Activated naive CD8-positive, alpha-beta T cell treated with anti-CD3 and anti-CD28 coated beads, Interleukin-2, amount 50 U/mL, for 24 hours (primary cell): ENCODE results near the gene HBG1.

Experiments used
- ATAC-seq: fragments of 150-1000 bp; cut with Tn5 transposase; one replicate; pipeline ENCODE4 v1.10.0; 2021
- DNase-seq: peaks from one replicate; pipeline ENCODE4 v3.0.0; 2021
- H3K27ac Mint-ChIP-seq: one replicate; pipeline ENCODE4 v1.8.0; 2021; ENCODE audit warnings: mild to moderate bottlenecking, mixed read lengths
- H3K27me3 Mint-ChIP-seq: one replicate; pipeline ENCODE4 v1.8.0; 2021; ENCODE audit warnings: mixed read lengths
- H3K36me3 Mint-ChIP-seq: one replicate; pipeline ENCODE4 v1.8.0; 2021; ENCODE audit warnings: low read depth, mixed read lengths
- H3K4me1 Mint-ChIP-seq: one replicate; pipeline ENCODE4 v1.8.0; 2021; ENCODE audit warnings: mixed read lengths
- H3K4me3 Mint-ChIP-seq: one replicate; pipeline ENCODE4 v1.8.0; 2021; ENCODE audit warnings: mild to moderate bottlenecking, moderate library complexity, mixed read lengths
- H3K9me3 Mint-ChIP-seq: one replicate; pipeline ENCODE4 v1.8.0; 2021; ENCODE audit warnings: mixed read lengths

The HBG1 gene

DNA sequence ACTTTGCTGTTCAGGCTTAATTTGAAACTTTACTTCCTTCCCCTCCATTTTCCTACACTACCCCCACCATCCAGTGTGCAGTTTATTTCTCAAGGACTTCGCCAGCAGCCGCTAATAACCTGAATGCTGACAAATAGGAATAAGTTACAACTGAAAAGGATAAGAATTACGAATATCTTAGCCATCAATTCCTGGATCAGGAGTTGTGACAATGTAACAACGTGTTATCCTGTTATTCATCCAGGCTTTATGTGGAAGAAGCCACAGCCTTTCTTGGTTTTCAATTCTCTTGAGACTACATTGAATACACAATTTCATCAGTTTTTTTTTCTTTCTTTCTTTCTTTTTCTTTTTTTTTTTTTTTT, 5.9 kb downstream of the HBG1 start:
- Mint-ChIP-seq H3K4me1 (no peaks in the 10 kb centered on the region), H3K27ac (no peak overlapping the region)
- ATAC-seq, result no peak

DNA sequence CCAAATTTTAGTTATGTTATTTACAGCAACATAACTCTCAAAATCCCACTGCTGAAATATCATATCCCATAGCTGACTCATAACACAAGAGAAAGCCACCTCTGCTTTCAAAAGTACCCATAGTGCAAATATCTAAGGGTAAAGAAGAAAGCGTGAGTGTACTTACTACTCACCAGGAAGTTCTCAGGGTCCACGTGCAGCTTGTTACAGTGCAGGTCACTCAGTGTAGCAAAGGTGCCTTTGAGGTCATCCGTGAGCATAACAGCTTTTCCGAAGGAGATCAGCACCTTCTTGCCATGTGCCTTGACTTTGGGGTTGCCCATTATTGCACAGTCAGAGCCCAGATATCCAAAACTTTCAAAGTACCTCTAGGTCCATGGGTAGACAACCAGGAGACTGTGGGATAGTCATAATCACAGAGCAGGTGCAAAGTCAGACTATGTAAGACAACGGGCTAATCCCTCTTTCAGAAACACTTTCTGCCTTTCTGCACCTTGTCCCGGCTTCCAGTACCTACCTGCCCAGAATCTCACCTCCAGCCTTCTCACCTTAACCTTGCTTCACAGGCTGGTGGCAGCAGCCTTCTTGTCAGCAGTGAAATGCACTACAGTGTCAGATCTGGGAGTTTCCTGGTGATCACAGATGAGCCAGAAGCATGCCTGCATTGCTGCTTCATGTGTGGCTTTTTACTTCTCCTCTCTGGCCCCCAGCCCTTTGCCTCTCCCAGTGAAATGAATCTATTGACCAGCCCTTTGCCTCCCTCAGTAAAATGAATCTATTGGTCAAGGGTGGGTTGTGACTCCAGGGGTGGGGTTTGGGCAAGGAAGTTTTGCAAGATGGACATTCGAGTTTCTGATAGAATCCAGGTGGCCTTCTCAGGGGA, 6.5 kb downstream of the HBG1 start:
- H3K27ac Mint-ChIP-seq, result no peak overlapping the region
- no peak overlapping the region for H3K4me3 Mint-ChIP-seq
- DNase-seq (no peak), ATAC-seq (no peak)
- peaks cover 3% of the 10 kb centered on the region for H3K27me3 Mint-ChIP-seq
- no peaks in the 10 kb centered on the region for H3K4me1 Mint-ChIP-seq
- H3K36me3 Mint-ChIP-seq, result no peaks in the 10 kb centered on the region
- H3K9me3 Mint-ChIP-seq, result no peaks in the 10 kb centered on the region

More for the DNA sequence above, 5.9 kb downstream of the HBG1 start:
- Mint-ChIP-seq H3K36me3 (no peaks in the 10 kb centered on the region), H3K9me3 (no peaks in the 10 kb centered on the region), H3K27me3 (peaks cover 3% of the 10 kb centered on the region), H3K4me3 (no peak overlapping the region)
- DNase-seq, result no peak

DNA sequence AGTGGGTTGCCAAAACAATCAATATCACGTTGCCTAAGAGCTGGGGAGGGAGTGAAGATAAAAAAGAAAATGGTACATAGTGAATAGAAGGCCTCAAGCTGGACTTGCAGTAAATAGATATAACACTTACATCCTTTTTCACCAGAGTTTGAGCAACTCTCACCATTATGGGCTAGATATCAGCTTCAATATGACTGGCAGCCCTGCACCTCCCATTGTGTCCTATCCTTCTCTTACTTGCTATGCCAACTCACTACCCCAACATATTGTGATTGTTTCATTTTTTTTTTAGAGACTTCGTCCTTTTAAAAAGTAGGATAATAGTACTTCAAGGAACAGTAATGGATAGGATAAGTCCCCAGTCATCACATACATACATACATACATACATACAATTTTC, 7.4 kb downstream of the HBG1 start:
- Mint-ChIP-seq H3K9me3 (no peaks in the 10 kb centered on the region), H3K4me1 (no peaks in the 10 kb centered on the region), H3K36me3 (no peaks in the 10 kb centered on the region), H3K27me3 (peaks cover 3% of the 10 kb centered on the region), H3K27ac (no peak overlapping the region), H3K4me3 (no peak overlapping the region)
- ATAC-seq (no peak), DNase-seq (no peak)

DNA sequence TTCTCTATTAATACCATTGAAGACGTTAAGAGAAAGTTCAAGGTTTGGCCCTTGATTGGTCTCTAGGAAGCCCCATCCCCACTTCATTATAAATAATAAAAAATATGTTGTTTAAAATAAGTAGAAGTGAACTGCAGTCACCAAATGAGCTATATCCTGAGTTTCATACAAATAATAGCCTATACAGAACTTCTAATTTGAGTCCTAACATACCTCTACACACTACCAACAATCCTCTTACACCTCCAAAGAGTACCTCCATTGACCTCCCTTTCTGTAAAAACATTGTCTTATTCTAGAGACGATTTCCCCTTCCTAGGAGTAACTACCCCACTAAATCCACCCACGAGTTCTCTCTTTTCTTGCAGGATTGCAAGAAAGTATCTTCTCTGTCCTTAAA, 8.2 kb downstream of the HBG1 start:
- DNase-seq, result no peak
- Mint-ChIP-seq H3K4me3 (no peak overlapping the region), H3K27me3 (peaks cover 3% of the 10 kb centered on the region), H3K36me3 (no peaks in the 10 kb centered on the region), H3K4me1 (no peaks in the 10 kb centered on the region), H3K9me3 (no peaks in the 10 kb centered on the region), H3K27ac (no peak overlapping the region)
- ATAC-seq, result no peak

DNA sequence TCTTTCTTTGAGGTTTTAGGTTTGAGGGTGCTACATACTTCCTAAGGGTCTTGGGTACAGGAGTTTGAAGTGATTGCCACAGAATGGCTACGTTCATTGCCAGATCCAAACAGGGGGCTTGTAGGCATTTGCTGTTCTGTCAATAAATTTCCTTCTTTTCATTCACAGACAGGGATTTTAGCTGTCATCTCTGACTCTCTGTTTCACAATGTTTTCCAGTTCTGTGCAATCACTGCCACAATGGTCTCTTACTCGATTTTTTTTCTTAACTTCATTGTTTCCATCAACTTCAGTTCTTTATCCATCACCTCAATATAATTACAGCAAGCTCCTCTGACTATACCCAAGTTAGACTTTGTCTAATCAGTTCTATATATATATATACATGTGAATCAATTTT, 9.2 kb downstream of the HBG1 start:
- Mint-ChIP-seq H3K4me3 (no peak overlapping the region), H3K4me1 (no peaks in the 10 kb centered on the region), H3K27me3 (peaks cover 4% of the 10 kb centered on the region), H3K36me3 (no peaks in the 10 kb centered on the region), H3K27ac (no peak overlapping the region), H3K9me3 (no peaks in the 10 kb centered on the region)
- DNase-seq (no peak), ATAC-seq (no peak)

DNA sequence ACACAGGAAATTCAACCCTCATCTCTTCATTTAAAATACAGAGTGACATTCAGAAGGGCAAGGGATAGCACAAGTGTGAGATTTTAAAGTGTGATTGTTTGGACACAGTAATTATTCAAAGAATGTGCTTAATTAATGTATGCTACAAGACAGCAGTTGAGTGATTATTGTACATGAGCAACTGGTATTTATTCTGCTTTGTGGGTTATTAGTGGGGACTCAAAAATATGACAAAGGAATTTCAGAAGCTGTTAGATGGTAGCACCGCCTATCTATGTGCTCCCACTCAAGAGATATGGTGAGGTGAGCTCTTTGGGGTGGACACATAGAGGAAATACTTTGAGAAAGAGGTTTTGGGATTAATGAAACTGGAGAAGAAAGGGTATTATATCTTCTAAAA, 9.6 kb downstream of the HBG1 start:
- Mint-ChIP-seq H3K4me3 (no peak overlapping the region), H3K27ac (no peak overlapping the region)

DNA sequence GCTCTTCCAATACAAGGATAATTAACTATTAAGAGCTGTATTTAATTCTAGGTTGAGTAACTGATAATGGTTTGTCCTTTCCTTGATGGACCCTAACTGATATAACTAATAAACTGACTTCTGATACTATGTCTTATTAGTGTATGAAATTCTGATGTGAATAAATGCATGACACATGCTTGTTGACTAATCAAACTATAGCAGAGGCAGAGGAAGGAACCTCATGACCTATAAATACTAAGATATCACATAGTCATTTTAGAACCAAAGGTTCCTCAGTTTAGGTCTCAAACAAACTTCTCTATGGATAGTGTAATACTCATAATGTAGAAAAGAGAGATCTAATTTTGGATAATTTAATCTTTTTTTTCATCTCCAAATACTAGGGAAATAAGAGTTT, 10.6 kb downstream of the HBG1 start:
- no peaks in the 10 kb centered on the region for H3K36me3 Mint-ChIP-seq
- DNase-seq (no peak), ATAC-seq (no peak)
- H3K27ac Mint-ChIP-seq, result no peak overlapping the region
- H3K9me3 Mint-ChIP-seq, result no peaks in the 10 kb centered on the region
- H3K4me1 Mint-ChIP-seq, result no peaks in the 10 kb centered on the region
- peaks cover 4% of the 10 kb centered on the region for H3K27me3 Mint-ChIP-seq
- H3K4me3 Mint-ChIP-seq, result no peak overlapping the region

More for the DNA sequence above, 9.6 kb downstream of the HBG1 start:
- Mint-ChIP-seq H3K9me3 (no peaks in the 10 kb centered on the region), H3K27me3 (peaks cover 7% of the 10 kb centered on the region), H3K4me1 (no peaks in the 10 kb centered on the region), H3K36me3 (no peaks in the 10 kb centered on the region)
- ATAC-seq, result no peak
- DNase-seq, result no peak

DNA sequence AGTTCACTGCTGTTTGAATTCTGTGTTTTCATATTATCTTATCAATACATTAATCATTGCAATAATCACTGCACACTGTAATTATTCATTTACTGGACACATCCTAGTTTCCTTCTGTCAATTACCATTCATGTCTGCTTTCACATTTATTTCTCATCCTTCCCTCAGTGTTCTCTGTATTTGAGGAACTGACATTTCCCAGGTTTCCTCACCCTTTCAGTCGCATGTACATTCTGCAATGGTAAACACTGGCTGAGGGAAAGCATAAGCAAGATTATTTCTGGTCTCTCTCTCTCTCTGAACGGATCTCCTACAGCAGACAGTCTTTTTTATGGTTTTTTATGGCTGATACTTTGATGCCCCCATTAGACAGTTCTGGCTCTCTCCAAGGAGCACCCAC, 11.2 kb downstream of the HBG1 start:
- no peak overlapping the region for H3K4me3 Mint-ChIP-seq
- no peak overlapping the region for H3K27ac Mint-ChIP-seq
- no peaks in the 10 kb centered on the region for H3K4me1 Mint-ChIP-seq
- ATAC-seq, result no peak
- DNase-seq, result no peak
- H3K9me3 Mint-ChIP-seq, result no peaks in the 10 kb centered on the region
- H3K36me3 Mint-ChIP-seq, result no peaks in the 10 kb centered on the region
- peaks cover 4% of the 10 kb centered on the region for H3K27me3 Mint-ChIP-seq

DNA sequence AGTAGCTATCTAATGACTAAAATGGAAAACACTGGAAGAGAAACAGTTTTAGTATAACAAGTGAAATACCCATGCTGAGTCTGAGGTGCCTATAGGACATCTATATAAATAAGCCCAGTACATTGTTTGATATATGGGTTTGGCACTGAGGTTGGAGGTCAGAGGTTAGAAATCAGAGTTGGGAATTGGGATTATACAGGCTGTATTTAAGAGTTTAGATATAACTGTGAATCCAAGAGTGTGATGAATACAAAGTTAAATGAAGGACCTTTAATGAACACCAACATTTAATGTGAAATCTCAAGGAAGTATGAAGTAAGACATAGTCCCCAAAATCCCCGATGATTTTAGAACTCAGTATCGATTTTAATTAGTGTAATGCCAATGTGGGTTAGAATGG, 12.2 kb downstream of the HBG1 start:
- no peak overlapping the region for H3K27ac Mint-ChIP-seq
- H3K27me3 Mint-ChIP-seq, result peaks cover 4% of the 10 kb centered on the region
- ATAC-seq (no peak), DNase-seq (no peak)
- no peaks in the 10 kb centered on the region for H3K36me3 Mint-ChIP-seq
- H3K9me3 Mint-ChIP-seq, result no peaks in the 10 kb centered on the region
- H3K4me3 Mint-ChIP-seq, result no peak overlapping the region
- no peaks in the 10 kb centered on the region for H3K4me1 Mint-ChIP-seq

DNA sequence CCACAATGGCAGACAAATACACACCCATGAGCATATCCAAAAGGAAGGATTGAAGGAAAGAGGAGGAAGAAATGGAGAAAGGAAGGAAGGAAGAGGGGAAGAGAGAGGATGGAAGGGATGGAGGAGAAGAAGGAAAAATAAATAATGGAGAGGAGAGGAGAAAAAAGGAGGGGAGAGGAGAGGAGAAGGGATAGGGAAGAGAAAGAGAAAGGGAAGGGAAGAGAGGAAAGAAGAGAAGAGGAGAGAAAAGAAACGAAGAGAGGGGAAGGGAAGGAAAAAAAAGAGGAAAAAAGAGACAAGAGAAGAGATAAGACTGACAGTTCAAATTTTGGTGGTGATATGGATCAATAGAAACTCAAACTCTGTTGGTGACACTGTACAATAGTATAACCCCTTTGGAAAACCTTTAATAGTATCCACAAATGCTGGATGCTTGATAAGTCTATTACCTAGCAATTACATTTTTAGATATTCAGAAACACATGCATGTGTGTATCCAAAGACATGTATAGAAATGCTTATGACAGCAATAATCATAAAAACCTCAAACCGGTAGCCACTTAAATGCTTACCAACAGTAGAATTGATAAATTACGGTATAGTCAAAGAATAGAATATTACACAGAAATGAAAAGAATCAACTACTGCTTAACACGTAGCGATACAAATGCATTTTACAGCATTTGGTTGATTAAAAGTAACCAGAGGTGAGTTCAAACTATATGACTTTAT, 14.1 kb downstream of the HBG1 start:
- Mint-ChIP-seq H3K27me3 (peaks cover 4% of the 10 kb centered on the region), H3K4me1 (no peaks in the 10 kb centered on the region), H3K36me3 (no peaks in the 10 kb centered on the region), H3K27ac (no peak overlapping the region), H3K9me3 (no peaks in the 10 kb centered on the region), H3K4me3 (no peak overlapping the region)
- no peak for DNase-seq
- no peak for ATAC-seq

DNA sequence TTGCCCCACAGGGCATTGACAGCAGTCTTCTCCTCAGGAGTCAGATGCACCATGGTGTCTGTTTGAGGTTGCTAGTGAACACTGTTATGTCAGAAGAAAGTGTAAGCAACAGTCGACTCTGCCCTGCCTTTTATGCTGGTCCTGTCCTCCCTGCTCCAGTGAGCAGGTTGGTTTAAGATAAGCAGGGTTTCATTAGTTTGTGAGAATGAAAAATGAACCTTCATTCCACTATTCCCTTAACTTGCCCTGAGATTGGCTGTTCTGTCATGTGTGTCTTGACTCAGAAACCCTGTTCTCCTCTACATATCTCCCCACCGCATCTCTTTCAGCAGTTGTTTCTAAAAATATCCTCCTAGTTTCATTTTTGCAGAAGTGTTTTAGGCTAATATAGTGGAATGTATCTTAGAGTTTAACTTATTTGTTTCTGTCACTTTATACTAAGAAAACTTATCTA, 15.2 kb downstream of the HBG1 start, which contains the start of gene HBD:
HBD (minus strand) TSS at position 103 of the 454 bp plus-strand sequence; CDS start at position 53, 50 bp downstream.
- Mint-ChIP-seq H3K36me3 (no peaks in the 10 kb centered on the region), H3K27ac (no peak within 1 kb of the TSS), H3K9me3 (no peaks in the 10 kb centered on the region), H3K4me3 (no peak within 1 kb of the TSS), H3K27me3 (peaks cover 4% of the 10 kb centered on the region), H3K4me1 (no peaks in the 10 kb centered on the region)
- ATAC-seq, result no peak
- DNase-seq, result no peak

DNA sequence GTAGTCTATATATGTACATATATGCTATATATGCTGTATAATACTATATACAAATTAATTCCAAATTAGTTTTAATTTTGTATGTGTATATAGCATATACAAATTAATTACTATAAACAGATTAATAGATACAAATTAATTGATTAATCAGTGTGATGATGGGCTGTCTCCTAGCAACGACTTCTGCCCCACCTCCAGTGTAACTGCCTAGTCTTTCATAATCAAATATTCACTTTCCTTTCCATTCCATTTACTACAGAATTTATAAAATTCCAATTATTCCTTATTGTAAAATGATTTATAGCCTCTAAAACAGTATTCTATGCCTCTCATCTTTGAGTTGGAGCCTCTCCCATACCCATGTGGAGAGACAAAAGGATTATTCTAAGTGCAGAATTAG, 16.4 kb downstream of the HBG1 start:
- DNase-seq, result no peak
- no peaks in the 10 kb centered on the region for H3K36me3 Mint-ChIP-seq
- ATAC-seq, result no peak
- H3K27ac Mint-ChIP-seq, result no peak overlapping the region
- H3K4me1 Mint-ChIP-seq, result no peaks in the 10 kb centered on the region
- H3K4me3 Mint-ChIP-seq, result no peak overlapping the region
- peaks cover 4% of the 10 kb centered on the region for H3K27me3 Mint-ChIP-seq
- no peaks in the 10 kb centered on the region for H3K9me3 Mint-ChIP-seq

DNA sequence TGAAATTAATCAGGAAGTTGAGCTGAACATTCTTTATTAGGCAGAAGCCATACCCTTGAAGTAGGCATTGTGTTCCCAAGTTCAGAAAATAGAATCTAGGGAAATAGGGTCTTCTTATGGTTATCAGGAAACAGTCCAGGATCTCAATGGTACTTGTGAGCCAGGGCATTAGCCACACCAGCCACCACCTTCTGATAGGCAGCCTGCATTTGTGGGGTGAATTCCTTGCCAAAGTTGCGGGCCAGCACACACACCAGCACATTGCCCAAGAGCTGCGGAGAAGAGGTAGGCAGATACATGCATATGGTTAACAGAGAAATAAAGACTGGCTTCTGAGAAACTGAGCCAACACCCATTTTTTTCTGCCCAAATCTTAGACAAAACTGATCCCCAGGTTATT, 16.8 kb downstream of the HBG1 start:
- peaks cover 4% of the 10 kb centered on the region for H3K27me3 Mint-ChIP-seq
- no peak for DNase-seq
- no peaks in the 10 kb centered on the region for H3K9me3 Mint-ChIP-seq
- no peak for ATAC-seq
- H3K4me1 Mint-ChIP-seq, result no peaks in the 10 kb centered on the region
- no peak overlapping the region for H3K4me3 Mint-ChIP-seq
- no peaks in the 10 kb centered on the region for H3K36me3 Mint-ChIP-seq
- H3K27ac Mint-ChIP-seq, result no peak overlapping the region

DNA sequence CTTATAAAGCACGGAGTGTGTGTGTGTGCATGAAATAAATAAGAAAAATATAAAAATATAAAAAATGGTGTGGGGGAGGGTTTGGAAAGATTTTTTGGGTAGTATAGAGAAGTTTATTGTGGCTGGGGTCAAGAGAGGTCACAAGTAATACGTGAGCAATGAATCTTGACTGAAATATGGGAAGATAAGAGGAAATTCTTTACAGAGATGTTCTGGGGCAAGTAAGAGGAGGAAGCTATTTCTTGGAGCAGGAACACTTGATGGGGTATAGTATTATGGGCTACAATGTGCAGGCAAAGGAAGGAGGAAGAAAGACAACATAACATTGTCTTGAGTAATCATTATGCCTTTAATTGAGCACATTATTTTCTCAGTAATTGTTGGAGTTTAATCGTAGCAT, 17.5 kb downstream of the HBG1 start:
- H3K27ac Mint-ChIP-seq, result no peak overlapping the region
- H3K27me3 Mint-ChIP-seq, result peaks cover 4% of the 10 kb centered on the region
- no peak for ATAC-seq
- no peaks in the 10 kb centered on the region for H3K36me3 Mint-ChIP-seq
- H3K4me1 Mint-ChIP-seq, result no peaks in the 10 kb centered on the region
- DNase-seq, result no peak
- H3K4me3 Mint-ChIP-seq, result no peak overlapping the region
- no peaks in the 10 kb centered on the region for H3K9me3 Mint-ChIP-seq

DNA sequence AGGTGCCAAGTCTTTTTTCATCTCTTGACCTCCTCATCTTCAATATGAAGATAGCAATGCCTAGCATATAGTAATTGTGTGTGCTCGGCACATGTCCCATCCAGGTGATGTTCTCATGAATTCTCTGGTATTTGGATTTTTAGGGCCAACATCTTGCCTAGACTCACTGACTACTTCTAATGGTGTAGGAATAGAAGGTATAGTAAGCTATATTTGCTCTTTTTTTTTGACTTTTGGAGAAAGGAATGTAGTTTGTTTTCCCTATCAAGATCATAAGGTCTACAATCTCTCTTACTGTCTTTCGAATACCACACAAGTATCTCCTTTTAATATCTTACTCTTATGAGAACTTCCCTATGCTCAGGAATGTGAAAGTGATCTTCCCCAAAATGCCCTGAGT, 18.5 kb downstream of the HBG1 start:
- Mint-ChIP-seq H3K27ac (no peak overlapping the region), H3K9me3 (no peaks in the 10 kb centered on the region), H3K4me3 (no peak overlapping the region), H3K27me3 (peaks cover 4% of the 10 kb centered on the region), H3K36me3 (no peaks in the 10 kb centered on the region), H3K4me1 (no peaks in the 10 kb centered on the region)
- no peak for DNase-seq
- ATAC-seq, result no peak
